Mucosa of gallbladder (tissue), 1 donor: ENCODE results near the gene HNRNPK. TPM values are rescaled to one million over a fixed set of nuclear protein-coding genes. Genes with fewer than 3 reads are reported as not detected.
"Not testable (repeated sequence)": the region's sequence is repeated elsewhere in the genome, so short reads cannot be mapped to it uniquely, and the experiment has no call there.

Source experiments
- DNase-seq: peaks from one replicate; pipeline ENCODE4 v3.0.0-alpha.2; 2020; ENCODE audit warnings: low spot score
- total RNA-seq: library from RNA; stranded (reverse); gene quantifications from one replicate; pipeline ENCODE4 v1.2.1, GENCODE V29; 2021
- donor health status: DM: no; HTN: no; CAD: no.

Gene HNRNPK
- total RNA-seq, 1 donor from 2014 or later: 381 TPM

- DNase-seq: no peak
These were observed 2.8 kb downstream of the HNRNPK start for GRCh38 chr9:83977196-83977595.

DNA sequence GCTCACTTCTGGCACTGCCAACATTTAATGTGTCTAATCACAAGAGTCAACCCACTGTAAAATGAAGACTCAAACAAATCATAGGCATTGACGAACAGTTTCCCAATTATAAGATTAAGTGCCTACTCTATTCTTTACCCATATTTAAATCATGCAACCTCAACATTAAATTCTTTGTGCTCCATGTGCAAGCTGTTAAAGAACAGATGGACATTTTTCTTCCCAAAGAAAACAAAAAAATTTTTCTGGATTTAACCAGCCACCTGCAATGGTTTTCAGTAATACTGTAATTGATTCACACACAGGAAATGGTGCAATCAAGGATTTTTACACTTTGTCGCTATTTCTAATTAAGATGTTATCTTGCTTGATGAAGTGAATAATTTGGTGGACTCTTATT is 3.6 kb downstream of the HNRNPK start:
- DNase-seq: no peak

GRCh38 chr9:83975300-83975699 is 4.7 kb downstream of the HNRNPK start:
- no peak for DNase-seq

DNA sequence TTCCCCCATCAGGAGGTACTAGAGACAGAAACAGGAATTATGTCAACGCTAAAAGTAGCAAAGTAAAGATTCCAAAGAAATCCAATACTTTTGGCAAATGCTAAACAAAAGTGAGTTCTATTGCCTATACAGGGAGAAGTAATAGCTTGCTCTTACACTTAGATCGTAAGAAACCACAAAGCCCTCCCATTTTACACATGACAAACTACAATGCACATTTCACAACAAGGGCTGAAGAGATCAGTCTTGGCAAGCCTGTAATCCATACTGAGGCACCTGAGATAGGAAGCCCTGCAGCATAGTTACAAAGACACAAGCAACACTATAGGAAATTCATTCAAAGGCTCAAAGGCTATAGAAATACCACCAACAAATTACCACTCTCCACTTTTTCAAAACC is 7.7 kb downstream of the HNRNPK start:
- DNase-seq: no peak

DNA sequence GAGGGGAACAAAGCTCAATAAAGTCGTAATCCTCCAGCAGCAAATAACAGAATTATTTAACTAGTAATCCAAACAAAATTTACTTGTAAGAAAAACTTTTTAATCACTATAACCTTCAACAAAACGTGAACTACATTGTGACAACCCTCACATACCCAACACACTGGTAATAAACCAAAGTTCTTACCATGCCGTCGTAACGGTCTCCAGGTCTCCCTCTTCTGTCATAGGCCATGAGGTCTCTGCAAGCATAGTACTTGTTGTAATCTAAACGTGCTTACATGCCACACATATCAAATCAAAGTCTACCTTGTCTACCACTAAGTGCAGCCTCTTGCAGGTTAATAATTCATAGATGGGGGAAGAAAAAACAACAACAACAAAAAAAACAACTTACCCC is 8.5 kb downstream of the HNRNPK start:
- no peak for DNase-seq

GRCh38 chr9:83969602-83970001 is 10.4 kb downstream of the HNRNPK start:
- no peak for DNase-seq

DNA sequence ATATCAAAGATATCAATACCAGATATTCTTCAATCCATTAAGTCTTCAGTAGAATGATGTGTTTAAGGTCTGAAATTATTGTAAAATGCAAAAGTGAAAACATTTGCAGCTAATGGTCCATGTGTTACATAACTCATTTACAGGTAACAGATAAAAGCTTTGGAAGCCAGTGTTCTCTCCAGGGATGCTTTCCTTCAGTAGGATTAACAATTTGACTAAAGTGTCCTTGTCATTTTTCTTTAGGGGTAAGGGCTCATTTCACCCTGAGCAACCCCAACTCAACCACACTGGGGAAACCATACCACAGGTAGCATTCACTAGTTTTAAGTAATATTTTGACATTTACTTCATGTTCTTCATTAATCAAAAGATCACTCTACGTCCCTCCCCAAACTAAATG is 12.9 kb downstream of the HNRNPK start:
- DNase-seq: no peak

GRCh38 chr9:83966209-83966582 is 13.8 kb downstream of the HNRNPK start:
- no peak for DNase-seq

DNA sequence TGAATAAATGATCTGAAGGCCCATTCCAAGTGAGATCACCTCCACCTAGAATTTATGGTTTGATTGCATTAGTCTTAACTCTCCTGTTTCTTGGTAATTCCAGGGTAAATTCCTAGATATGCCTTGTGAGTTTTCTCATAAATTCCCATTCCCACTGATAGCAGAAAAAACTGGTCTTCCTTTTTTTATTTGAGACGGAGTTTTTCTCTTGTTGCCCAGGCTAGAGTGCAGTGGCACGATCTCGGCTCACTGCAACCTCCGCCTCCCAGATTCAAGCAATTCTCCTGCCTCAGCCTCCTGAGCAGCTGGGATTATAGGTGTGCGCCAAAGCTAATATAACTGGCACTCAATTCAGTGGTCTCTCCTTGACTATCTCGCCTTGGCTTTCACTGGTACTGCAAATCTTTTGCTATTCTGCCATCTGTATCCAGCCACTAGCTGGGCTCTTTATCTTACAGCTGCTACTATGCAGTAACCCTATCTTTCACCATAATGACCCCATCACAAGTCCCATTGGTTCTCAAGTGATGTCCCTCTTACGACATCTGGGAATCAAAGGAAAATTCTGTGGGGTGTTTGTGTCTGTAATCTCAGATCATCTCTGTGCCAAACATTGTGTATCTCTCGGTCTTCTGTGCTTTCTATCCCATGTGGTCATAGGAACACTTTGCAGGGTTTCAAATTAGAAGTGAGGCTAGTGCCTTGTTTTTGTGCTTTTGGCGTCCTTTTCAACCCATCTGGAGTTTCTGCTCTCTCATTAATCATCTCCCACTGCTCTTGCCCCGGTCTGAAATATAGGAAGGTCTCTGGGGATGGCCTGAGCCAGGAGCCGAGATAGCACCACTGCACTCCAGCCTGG is 14.4 kb downstream of the HNRNPK start:
- DNase-seq: no peak

DNA sequence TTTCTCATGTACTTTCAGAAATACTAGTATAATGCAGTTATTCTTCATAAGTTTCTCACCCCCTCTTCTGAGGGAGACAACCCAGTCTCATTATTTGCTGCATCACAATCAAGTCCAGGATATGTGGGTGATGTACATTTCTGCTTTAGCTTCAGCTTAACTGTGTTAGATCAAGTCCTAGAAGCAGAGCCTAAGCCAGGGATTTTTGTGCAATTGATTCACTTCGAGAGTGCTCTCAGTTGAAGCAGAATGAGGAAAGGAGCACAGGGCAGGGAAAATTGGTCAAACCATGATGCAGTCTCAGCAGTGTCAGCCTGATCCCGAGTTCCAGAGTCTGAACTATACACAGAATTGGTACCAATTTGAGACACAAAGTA is 15.1 kb downstream of the HNRNPK start:
- DNase-seq: no peak

- DNase-seq: no peak
These were observed 17.9 kb downstream of the HNRNPK start for GRCh38 chr9:83962165-83962564.

DNA sequence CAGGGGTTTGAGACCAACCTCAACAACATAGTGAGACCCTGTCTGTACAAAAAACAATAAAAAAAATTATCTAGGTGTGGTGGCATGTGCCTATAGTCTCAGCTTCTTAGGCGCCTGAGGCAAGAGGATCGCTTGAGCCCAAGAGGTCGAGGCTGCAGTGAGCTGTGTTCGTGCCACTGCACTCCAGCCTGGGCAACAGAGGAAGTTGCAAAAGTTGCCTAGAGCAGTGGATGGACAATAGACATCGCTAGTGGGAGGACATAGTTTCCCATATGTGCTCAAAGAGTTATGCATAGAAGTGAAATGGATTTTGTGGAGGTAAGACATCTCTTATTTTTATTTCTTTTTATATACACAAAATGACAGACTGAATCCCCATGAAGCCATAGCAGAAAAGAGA is 19.0 kb downstream of the HNRNPK start:
- no peak for DNase-seq

DNA sequence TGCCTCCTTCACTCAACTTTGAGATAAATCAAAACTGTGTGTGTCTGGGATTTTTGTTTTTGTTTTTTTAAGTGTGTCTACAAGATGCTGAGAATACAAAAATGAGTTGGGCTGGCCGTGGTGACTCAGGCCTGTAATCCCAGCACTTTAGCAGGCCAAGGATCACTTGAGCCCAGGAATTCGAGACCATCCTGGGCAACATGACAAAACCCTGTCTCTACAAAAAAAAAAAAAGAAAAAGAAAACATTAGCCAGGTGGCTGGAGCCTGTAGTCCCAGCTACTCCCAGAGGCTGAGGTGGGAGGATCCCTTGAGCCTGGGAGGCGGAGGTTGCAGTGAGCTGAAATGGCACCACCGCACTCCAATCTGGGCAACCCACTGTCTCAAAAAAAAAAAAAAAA is 21.0 kb downstream of the HNRNPK start:
- no peak for DNase-seq

GRCh38 chr9:83957248-83957513 is 22.8 kb downstream of the HNRNPK start:
- DNase-seq: no peak

DNA sequence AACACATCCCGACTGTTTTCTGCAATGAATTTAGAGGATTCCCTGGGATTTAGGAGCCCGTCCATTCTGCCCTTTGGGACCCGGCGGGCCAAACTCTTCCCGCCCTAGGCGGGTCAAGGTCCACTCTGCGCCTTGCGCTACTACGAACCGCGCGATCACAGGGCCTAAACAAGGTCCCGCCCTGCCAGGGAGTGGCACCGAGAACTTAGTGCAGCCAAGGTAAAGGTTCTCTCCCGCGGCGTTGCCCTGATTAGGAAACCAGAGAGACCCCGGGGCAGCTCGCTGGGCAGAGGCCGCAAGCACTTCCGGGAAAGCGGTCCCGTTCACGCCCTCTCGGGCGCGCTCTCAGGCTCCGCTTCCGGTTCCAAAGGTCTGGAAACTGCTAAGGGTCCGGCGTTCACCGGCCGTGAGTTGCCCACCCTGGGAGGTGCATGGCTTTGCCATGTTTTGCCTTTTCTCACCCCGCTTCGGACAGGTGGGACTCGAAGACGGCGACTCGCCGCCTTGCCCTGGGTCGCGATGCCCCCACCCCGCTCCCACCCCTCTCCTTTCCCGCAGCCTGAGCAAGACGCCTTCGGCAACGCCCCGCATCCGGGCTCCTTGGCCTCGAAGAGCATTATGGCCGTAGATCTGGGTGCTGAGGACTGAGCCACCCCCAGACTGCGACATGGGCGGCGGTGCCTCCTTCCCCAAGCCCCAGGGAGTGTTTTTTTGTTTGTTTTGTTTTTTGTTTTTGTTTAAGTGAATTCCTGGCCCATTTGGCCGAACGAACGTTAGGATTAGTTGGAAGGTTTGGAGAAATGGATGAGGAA is 23.4 kb downstream of the HNRNPK start:
- DNase-seq: peak; percentile 71

GRCh38 chr9:83956086-83956435 is 24.0 kb downstream of the HNRNPK start:
- peak; percentile 24 for DNase-seq

- not testable (repeated sequence) for DNase-seq
These were observed 31.9 kb downstream of the HNRNPK start for GRCh38 chr9:83948096-83948495.

DNA sequence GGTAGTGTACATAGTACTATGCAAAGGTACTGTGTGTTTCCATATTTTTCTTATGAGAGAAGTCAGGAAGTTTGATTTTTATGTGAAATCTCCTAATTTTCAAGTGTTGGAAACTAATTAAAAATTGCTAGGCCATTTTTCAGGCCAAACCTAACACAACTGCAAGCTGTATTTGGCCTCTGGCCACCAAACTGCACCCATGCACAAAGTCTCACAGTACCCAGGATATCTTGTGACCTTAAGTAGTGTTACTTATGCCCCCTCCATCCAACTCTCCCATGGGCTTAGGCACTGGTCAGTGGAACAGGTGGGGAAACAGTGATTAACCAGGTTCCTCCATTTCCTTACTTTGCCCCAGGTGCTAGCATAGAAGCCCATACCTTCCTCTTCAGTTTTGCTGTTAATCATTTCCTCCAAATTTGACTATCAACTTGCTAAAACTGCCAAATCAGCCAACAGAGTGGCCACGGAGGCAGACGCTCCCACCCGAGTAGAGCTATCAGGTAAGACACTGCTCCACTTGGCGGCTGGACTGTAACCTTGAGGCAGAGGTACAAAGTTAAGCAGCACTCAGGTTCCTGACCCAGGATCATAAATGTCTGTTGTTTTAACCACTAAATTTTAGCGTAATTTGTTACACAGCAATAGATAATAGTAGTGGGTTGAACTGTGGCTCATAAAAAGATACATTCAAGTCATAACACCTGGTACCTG is 39.3 kb downstream of the HNRNPK start:
- no peak for DNase-seq

- DNase-seq: no peak
These were observed 42.1 kb downstream of the HNRNPK start for GRCh38 chr9:83937861-83938455.

DNA sequence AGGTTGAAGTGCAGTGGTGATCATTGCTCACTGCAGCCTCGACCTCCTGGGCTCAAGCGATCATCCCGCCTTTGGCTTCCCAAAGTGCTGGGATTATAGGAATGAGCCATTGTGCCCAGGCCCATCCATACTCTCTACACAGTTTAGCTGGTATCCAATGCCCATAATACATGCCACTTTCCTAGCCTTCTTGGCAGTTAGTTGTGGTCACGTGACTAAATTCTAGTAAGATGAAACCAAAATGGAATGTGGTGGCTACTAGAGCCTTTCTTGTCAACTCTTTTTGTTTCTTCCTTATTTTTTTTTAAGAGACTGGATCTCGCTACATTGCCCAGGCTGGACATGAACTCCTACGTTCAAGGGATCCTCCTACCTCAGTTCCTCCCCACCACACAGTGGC is 43.5 kb downstream of the HNRNPK start:
- no peak for DNase-seq

- DNase-seq: peak; percentile 33
These were observed 44.6 kb downstream of the HNRNPK start for GRCh38 chr9:83935276-83935935.
